Transverse colon (tissue), 3 donors: ENCODE measurements around the gene PDCD1.

Source experiments
- EP300 ChIP-seq: sonication (generic); formaldehyde crosslinking; IDR thresholded peaks from one replicate; pipeline ENCODE4 v1.6.1; 2017; ENCODE audit warnings: antibody characterized with exemption, low read depth
- POLR2A ChIP-seq: fragments of 450-650 bp; IDR thresholded peaks from one replicate; pipeline ENCODE4 v1.6.1; 2016; ENCODE audit warnings: antibody characterized with exemption, mild to moderate bottlenecking, moderate library complexity
- TF ChIP-seq, protein P1 (sequence below), 5 experiments: fragments of 200-600 bp in 3 of 5; fragments of 450-650 bp in 2 of 5; sonication (generic) in 3 of 5; IDR thresholded peaks; 1 replicate in 2 of 5; 2 replicates in 3 of 5; pipeline ENCODE4 v1.5.1; 2016 to 2017; ENCODE audit warnings: antibody characterized with exemption in 5 of 5, inconsistent platforms in 3 of 5, mild to moderate bottlenecking in 2 of 5, moderate library complexity in 1 of 5

DNA sequence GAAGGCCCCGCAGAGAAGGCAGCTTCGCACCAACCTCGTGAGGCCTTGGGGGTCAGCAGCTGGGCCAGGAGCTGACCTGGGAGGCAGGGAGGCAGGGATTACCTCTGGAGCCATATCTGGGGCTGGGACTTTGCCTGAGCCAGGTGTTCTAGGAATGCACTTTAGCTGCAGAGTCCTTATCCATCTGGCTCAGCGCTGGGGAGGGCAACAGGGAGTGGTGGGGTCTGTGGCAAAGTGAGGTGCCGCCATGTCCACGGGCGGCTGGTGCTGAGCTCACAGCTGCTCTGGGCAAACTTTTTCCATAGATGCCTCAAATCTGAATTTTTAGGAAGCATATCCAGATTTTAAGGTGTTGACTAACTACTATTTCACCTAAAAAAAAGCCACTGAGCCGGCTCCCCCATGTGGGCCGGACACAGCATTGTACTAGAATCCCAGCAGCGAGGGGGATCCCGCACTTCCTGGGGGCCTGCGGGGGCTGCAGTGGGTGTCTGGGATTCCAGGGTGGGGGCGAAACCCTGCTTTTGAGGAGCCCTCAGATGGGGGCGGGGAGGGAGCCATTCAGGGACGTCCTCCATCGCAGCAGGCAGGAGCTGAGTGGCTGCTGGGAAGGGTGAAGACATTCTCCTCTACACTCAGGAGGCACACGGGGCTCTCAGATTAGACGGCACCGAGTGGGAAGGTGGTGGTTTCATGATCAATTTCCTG is 45.5 kb upstream of the PDCD1 start:
- TF ChIP-seq POLR2A = no peak
- TF ChIP-seq EP300 = no peak
- TF ChIP-seq, protein P1, sequence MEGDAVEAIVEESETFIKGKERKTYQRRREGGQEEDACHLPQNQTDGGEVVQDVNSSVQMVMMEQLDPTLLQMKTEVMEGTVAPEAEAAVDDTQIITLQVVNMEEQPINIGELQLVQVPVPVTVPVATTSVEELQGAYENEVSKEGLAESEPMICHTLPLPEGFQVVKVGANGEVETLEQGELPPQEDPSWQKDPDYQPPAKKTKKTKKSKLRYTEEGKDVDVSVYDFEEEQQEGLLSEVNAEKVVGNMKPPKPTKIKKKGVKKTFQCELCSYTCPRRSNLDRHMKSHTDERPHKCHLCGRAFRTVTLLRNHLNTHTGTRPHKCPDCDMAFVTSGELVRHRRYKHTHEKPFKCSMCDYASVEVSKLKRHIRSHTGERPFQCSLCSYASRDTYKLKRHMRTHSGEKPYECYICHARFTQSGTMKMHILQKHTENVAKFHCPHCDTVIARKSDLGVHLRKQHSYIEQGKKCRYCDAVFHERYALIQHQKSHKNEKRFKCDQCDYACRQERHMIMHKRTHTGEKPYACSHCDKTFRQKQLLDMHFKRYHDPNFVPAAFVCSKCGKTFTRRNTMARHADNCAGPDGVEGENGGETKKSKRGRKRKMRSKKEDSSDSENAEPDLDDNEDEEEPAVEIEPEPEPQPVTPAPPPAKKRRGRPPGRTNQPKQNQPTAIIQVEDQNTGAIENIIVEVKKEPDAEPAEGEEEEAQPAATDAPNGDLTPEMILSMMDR (IDR thresholded peaks at IDR 0.05) = no peak
